Amniotic epithelial cell (primary cell): Measurements from ENCODE around the gene ADD2.
"Not testable (repeated sequence)": the region's sequence is repeated elsewhere in the genome, so short reads cannot be mapped to it uniquely, and the experiment has no call there.

Source experiments
- DNase-seq: peaks from one replicate; pipeline ENCODE4 v3.0.0-alpha.2; 2010; ENCODE audit warnings: low read depth

Gene ADD2

DNA sequence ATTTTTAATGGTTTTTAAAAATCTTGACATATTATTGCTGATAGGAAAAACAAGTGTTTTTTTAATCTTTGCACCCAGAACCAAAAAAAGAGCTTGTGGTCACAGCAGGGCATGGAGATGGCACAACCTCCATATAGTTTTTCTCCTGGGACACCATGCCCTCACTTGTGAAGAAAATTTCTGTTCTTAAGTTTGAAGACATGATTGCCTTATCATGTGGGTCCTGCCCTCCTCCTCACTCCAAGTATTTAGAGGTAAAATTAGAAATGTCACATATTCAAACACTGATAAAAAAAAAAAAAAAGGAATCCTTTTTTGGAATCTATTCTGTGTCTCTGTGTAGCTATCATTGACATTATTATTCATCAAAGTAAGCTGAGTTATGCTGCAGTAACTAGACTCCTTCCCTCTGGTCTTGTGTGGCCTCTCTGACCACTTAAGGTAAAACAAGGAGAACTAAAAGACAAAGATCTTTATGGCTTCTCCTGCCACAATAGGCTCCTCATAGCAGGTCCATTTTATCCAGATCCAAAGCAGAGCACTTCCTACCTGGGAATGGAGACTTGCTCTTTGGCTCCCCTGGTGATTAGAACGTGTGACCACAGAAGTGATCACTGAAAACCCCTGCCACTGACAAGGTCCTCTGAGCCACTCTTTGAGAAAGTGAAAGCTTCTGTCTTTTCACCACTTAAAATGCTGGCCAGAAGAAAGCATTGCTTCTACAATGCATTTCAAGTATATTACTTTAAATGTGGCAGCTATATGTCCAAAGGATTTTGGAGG, 19.8 kb downstream of the ADD2 start:
- DNase-seq: no peak

DNA sequence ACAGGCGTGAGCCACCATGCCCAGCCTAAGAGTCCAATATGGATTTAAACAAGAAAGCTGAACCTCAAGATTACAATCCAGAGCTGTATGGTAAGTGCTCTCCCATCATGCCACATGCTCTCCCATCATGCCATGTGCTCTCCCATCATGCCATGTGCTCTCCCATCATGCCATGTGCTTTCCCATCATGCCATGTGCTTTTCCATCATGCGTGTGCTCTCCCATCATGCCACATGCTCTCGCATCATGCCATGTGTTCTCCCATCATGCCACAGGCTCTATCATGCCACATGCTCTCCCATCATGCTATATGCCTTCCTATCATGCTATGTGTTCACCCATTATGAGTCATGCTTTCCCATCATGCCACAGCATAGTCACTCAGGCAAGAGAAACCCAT, 20.7 kb downstream of the ADD2 start:
- DNase-seq: no peak

DNA sequence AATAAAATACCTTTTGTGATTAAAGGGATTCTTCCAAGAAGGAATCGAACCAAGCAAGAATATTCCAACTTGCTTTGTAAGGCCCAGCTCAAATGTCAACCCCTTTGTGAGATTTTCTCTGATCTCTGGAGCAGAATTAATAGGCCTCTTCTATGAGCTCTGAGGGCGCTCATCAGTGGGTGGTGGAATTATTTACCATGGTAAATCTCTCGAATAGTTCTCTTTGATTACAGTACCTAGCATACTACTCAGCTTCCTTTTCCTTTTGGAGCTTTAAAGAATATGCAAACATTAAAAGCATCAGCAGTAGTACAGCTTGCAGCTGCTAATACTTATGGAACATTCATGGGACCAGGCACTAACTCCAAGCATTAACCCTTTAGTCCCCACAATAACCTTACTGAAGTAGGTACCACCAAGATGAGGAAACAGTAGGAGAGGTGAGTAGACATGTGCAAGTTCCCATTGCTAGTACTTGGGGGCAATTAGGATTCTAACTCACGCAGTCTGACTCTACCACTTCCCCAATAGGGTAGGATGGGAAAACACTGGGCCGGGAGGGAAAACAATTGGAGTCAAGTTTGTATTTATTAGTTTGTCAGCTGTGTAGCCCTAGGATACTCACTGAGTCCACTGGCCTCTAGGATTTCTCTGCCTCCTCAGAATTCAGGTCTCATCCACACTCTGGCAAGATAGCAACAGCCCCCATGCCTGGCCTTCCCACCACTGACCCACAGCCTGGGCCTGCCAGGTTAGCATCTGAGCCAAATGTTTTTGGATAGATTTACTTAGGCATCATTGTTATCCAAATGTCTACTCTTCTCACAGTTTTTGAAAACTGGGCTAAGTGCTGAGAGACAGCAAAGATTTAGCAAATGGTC, 21.7 kb downstream of the ADD2 start:
- DNase-seq: no peak

- no peak for DNase-seq
Observed at GRCh38 chr2:70745276-70745825, 22.6 kb downstream of the ADD2 start.

DNA sequence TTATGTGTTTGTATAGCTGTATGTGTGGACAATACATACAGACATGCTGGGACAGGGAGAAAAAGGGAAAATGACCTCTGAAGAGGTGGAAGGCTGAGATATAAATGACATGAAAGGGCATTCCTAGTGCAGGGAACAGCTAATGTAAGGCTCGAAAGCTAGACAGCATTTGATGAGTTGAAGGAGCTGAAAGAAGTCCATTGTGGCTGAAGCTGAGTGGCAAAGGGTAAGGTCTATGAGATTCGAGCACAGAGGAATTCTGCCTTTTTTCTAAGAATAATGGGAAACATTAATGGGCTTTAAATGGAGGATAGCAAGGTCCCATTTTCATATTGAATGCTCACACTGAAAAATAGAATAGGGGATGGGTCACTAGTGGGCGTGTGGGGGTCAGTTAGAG, 23.6 kb downstream of the ADD2 start:
- DNase-seq: no peak

GRCh38 chr2:70743677-70744076, 24.3 kb downstream of the ADD2 start:
- DNase-seq: no peak

DNA sequence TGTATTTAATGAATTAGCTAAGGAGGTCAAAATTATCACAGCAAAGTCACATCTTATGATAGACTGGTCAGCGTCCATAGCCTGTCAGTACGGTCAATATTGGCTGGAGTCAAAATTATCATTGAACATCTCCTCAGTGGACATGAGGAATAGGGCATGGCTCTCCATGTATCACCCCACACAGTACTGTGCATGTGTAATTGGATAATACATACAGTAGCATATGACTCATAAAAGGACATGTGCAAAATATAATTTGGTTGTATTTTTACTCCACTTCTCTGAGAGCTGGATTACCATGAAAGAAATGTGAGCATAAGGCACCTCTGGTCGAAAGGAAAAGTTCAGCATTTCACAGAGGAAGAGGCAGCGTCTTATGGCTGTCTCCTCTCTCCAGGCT, 24.9 kb downstream of the ADD2 start:
- DNase-seq: no peak

DNA sequence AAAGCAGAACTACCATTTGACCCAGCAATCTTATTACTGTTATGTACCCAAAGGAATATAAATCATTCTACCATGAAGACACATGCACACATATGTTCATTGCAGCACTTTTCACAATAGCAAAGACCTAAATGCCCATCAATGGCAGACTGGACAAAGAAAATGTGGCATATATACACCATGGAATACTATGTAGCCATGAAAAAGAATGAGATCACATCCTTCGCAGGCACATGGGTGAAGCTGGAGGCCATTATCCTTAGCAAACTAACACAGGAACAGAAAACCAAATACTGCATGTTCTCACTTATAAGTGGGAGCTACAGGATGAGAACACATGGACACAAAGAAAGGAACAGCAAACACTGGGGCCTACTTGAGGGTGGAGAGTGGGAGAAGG, 28.5 kb downstream of the ADD2 start:
- not testable (repeated sequence) for DNase-seq

DNA sequence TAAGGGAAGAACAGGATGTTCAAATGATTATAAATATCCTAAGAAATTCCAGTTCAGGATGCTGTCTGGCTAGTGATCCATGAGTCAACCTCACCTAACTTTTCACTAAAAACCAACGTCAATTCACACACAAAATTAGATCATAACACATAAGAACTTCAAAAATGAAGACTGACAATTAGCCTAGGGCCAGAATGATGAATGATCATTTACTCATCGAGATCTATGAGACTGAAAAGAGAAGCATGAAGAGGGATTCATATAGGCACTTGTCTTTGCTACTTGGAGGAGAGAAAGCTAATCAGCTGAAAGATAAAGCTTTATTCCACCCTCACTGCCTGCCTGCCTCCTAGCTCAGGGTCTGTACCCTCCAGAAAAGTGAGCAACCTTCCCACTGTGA, 29.8 kb downstream of the ADD2 start:
- no peak for DNase-seq

DNA sequence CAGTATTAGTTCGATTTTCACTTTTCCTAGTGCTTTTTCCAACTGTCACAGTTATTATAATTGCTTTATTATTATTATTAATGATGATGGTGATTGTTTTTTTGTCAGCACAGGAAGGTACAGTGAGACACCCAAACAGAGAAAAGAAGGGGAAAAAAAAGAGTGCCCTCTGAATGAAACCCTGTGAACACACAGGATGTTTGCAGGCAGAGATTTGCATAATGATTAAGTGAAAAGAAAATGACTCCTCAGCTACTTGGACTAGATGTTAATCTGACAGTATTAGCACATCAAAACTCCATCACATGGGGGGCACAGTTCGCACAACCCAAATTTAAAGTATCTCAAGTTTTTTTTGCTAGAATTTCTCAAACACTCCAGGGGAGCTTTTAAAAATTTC, 32.9 kb downstream of the ADD2 start:
- no peak for DNase-seq

DNA sequence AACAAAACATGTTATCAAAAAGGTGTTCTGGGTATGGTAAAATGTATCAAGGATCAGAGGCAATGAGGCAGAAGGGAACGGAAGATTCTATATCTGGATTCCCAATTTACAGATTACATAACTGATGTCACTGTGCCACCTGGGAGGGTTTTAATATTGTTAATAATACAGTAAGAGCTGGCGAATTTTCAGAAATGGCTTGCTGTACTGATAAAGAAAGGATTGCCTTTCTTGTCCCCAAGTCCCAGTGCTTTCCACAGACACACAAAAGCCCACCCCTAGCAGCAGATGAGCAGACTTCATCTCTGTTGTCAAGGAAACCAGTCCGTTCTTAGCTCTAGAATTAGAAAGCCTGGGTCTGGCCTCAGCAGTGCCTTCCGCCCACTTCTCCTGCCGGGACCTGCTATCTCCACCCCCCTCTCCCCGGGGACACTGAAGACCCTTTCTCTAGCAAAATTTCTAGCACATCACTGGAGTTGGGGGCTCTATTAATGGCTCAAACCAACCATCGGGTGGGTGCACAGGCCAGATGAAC, 34.3 kb downstream of the ADD2 start:
- no peak for DNase-seq

- DNase-seq: no peak
Observed at GRCh38 chr2:70732766-70733645, 35.0 kb downstream of the ADD2 start.

- DNase-seq: no peak
Observed at GRCh38 chr2:70730730-70731129, 37.3 kb downstream of the ADD2 start.

GRCh38 chr2:70729647-70730046, 38.4 kb downstream of the ADD2 start:
- DNase-seq: no peak

- DNase-seq: no peak
Observed at GRCh38 chr2:70728128-70728527, 39.9 kb downstream of the ADD2 start.

- DNase-seq: no peak
Observed at GRCh38 chr2:70726947-70727725, 40.9 kb downstream of the ADD2 start.

- DNase-seq: no peak
Observed at GRCh38 chr2:70725505-70725904, 42.5 kb downstream of the ADD2 start.

- no peak for DNase-seq
Observed at GRCh38 chr2:70724366-70724765, 43.6 kb downstream of the ADD2 start.

DNA sequence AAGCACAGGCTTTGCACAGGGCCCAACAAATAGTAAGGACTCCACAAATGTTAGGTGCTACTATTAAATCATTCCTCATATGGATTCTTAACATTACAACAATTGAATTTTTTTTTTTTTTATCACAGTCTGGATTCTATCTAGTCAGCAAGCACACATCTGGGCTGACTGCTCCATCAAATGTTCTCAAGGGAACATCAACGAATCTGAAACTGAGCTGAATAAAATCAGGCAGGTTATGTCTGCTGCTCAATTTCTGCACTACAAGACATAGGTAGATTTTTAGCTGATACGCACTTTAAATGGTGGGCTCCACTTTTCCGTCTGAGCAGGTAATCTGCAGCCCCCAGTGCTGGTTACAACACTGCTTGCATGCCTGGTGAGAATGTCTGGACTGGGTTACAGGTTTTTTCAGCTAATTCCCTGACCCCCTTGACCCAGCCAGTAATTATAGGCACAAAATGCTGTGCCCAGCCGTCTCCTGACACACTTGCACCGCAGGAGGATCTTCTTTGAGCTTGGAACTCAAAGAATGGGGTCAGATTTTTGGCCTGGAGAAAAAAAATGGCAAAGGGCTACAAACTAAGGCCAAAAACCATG, 44.6 kb downstream of the ADD2 start:
- no peak for DNase-seq

DNA sequence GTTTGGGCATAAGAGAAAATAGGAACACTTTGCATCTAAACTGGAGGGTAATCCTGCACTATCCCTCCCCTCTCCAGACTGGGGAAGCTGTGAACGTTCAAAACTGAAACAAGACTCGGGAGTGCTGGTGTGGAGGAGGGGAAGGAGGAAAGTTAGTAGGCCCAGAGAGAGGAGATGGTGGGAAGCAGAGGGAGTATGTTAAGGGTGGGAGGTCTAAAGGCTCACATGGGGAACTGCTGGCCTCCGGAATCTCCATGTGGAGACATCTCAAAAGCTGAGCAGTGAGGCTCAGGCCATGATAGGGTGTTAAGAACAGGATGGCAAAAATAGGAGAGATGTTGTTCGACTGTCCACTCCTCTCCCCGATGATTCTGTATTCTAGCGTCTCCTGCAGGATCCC, 47.9 kb downstream of the ADD2 start:
- no peak for DNase-seq

DNA sequence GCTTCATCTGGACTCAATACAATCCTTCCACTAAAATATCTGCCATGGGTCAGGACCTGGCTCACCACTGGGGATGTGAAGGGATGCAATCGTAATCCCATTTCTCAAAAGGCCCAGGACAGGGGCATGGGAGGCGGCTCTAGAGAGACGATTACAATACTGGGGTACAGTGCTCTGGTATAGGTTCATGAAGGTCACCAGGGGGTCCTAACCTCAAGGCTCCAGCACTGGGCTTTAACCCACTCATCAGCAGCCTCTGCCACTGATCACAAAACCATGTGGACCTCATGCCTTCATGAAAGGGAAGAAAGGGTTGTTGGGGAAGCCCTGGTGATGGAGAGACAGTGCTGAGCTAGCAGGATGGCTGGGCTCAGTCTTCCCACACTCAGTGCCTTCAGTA, 48.8 kb downstream of the ADD2 start:
- DNase-seq: no peak
